NCI-H748 (cell line): Measurements from ENCODE around the gene HEBP1.
A peak's percentile ranks its signal among the peaks of the same experiment; 100 is the strongest.

Source experiments
- DNase-seq: peaks from one replicate; lab custom pipeline; 2025; ENCODE audit not compliant: unreplicated experiment; lab: John Stamatoyannopoulos, UW

The HEBP1 gene

GRCh38 chr12:13024531-13024916 lies 24.5 kb upstream of the HEBP1 start:
- no peak for DNase-seq

DNA sequence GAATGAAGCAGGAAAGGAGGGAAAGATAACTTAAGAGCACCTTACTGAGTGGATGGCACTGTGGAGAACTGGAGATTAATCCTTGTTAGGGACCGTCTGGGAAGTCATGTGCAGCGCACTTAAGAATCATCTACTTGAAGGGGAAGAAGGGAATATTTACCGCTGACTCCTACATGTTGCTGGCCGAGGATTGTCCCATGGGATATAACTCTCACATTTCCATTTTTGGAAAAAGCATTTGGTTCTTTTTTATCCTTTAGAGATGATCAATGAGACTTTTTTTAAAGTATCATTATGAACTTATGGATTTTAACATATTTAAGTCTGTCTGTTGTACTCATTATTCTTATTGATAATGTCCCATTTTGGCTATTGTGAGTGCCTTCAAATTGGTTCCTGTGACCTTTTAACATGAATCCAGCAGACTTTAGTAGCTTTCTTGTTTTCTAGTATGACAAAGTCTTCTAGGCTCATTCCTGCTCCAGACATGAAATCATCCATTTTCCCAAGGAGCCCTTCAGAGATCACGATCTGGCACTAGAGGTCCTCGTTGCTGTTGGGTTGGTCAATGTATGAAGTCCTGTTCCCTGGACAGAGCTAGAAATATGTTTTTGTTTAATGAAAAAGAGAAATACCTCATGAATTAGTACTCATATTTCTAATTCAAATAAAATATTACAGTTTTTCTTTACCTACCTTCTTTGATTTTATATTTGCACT lies 23.9 kb upstream of the HEBP1 start:
- DNase-seq, result peak; percentile 6

DNA sequence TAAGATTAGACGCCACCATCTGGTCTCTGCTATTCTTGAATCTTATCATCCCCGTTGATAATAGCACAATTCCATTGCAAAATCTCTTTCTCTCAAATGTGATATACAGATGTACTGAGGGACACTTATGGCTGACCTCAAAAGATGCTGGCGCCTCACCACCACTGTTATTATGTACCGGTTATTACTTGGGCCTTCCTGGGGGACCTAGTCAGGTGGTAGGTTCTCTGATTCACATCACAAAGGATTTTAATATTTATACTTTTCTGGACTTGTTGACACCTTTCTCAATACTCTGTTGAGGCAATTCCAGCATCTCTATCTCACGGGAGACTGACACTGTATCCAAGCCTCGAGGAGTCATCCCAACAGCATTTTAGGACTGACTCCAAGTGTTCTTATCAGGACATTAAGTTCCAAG lies 22.8 kb upstream of the HEBP1 start:
- no peak for DNase-seq

DNA sequence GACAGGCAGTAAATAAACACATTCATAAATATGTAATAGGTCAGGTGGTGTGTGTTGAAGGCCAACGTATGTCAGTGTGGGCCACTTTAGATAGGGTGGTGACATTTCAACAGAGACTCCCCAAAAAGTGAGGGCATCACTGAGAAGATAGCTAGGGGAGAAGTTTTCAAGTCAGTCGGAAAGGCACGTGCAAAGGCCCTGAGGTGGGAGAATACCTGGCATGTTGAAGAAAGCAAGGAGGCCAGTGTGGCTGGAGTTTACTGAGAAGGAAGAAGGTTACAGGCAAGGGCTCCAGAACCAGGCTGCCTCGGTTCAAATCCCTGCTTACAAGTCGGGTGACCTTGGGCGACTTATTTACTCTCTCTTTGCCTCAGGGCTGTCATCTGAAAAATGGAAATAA lies 11.0 kb upstream of the HEBP1 start:
- DNase-seq, result no peak

DNA sequence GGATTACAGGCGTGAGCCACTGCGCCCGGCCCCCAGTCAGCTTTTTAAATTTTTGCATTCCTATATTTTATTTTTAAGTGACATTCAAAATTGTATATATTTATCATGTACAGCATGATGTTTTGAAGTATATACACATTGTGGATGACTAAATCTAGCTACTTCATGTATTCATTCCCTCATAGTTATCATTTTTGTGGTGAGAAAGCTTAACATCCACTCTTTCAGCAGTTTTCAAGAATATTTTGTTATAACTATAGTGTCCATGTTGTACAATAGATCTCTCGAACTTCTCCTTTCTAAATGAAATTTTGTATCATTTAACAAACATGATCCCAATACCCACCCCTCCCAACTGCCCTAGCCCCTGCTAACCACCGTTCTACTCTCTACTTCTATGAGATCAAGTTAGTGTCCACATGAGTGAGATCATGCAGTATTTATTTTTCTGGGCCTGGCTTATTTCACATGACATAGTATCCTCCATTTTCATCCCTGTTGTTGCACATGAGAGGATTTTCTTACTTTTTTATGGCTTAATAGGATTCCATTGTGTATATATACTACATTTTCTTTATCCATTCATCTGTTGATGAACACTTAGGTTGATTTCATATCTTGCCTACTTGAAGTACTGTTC lies 8.8 kb upstream of the HEBP1 start:
- DNase-seq, result no peak

DNA sequence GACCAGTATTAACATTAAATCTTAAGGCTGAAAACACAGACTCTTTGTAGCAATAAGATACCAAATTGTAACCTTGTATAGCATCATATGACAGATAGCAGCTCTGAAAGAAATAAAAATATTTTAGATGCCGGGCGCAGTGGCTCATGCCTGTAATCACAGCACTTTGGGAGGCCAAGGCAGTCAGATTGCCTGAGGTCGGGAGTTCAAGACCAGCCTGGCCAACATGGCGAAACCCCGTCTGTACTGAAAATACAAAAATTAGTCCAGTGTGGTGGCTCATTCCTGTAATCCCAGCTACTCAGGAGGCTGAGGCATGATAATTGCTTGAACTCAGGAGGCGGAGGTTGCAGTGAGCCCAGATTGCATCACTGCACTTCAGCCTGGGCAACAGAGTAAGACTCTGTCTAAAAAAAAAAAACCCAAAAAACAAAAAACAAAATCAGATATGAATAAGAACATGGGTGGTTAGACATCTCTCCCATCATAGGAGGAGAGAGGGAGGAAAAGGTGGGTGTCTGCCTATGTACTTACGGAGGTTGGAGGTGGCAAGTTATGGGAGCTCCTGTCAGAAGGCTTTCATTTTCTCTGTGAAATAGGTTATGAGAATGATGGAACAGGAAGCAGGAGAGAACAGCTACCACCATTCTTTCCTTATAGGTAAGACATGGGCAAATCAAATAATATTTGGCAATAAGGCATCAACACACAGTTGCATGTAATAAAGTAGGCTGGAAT lies 7.6 kb upstream of the HEBP1 start:
- DNase-seq, result no peak

- peak; percentile 37 for DNase-seq
Observed at GRCh38 chr12:13005649-13006048, 5.6 kb upstream of the HEBP1 start.

- no peak for DNase-seq
Observed at GRCh38 chr12:13004986-13005385, 4.9 kb upstream of the HEBP1 start.

DNA sequence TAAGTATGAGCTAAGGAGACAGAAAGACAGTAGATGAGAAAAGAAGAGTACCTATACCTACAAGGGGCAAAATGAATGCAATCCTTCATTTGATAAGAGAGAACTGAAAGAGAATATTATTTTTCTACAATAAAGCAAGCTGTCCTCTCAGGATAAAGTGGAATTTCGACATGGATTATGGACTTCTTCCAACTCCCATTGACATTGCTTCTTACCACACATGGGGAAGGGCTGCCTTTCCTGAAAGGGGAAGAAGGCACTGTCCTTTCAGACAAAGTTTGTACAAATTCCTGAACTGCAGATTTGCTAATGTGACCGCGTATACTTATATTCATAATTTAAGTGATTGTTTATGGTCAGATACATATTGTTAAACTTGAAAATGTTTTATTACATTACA lies 4.3 kb upstream of the HEBP1 start:
- DNase-seq, result no peak

DNA sequence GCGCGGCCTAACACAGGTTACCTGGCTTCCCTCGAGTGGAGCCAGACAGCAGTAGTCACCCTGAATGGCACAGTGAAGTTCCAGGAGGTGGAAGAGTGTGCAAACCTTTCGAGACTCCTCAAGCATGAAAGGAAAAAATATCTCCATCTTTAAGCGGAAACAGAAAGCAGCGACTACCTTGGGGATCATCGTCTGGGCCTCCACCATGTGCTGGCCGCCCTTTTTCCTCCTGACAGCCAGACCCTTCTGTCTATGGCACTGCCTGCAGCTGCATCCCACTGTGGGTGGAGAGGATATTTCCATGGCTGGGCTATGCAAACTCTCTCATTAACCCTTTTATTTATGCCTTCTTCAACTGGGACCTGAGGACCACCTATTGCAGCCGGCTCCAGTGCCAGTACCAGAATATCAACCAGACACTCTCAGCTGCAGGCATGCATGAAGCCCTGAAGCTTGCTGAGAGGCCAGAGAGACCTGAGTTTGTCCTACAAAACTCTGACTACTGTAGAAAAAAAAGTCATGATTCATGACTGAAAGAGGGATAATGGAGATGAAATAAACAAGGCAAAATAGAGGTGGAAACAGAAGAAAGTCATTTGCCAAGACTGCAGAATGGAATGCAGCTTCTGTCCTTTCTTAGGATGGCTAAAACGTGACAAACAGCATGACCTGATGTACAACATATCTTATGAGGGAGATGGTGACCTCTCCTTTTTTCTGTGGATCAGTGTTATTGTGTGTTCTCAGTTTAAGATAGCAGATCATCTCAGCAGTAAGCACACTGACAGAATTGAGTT lies 2.4 kb upstream of the HEBP1 start:
- DNase-seq, result no peak

- DNase-seq, result no peak
Observed at GRCh38 chr12:13001775-13002040, 1.6 kb upstream of the HEBP1 start.

GRCh38 chr12:13000925-13001774 lies 1.1 kb upstream of the HEBP1 start:
- DNase-seq, result peak; percentile 51

GRCh38 chr12:13000616-13000924 lies 505 bp upstream of the HEBP1 start:
- DNase-seq, result peak; percentile 71

DNA sequence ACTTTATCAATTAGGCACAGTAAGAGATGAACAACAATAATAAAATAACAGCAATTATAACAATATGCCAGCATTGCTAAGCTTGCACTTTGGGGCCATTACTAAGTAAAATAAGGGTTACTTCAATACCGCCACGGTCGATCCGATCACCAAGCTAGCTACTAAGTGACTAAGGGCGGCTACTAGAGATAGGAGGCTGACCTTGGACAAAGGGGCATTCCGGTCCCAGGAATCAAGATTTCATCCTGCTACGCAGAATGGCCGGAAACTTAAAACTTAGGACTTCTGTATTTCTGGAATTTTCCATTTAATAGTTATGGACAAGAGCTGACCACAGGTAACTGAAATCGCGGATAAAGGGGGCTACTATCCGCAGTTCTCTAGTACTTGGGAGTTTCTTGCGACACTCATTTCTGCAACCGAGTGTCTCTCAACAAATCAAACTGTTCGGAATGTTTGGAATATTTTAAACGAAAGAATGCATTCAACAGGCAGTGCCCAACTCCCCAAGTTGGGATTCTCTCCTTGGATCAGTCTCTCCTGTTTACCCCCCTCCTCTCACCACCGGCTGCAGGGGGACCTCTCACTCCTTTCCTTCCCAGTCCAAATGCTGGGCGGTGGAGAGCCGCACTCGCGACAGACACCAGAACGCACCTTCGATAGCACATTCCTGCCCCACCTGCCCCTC lies 650 bp downstream of the HEBP1 start:
- DNase-seq, result no peak

GRCh38 chr12:12998248-12998647 lies 1.8 kb downstream of the HEBP1 start:
- DNase-seq, result no peak

DNA sequence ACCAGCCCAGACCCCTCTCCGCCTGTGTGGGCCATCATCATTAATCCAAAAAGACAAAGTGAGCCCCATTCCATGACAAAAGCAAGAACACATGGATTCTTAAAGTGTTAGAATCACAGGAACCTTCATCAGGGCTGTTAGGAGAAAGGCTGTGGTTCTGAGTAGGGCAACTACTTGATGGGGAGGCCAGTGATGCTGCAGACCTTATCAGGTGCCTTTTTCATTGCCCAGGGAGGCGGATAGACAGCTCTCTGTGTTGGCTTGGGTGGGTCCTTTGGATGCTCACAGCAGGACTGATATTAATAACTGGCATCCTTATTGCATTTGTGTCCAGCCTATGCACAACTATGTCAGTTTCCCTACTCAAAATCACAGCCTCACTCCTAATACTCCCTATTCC lies 2.3 kb downstream of the HEBP1 start:
- DNase-seq, result no peak

- no peak for DNase-seq
Observed at GRCh38 chr12:12997156-12997555, 2.9 kb downstream of the HEBP1 start.

GRCh38 chr12:12996209-12996608 lies 3.9 kb downstream of the HEBP1 start:
- no peak for DNase-seq

DNA sequence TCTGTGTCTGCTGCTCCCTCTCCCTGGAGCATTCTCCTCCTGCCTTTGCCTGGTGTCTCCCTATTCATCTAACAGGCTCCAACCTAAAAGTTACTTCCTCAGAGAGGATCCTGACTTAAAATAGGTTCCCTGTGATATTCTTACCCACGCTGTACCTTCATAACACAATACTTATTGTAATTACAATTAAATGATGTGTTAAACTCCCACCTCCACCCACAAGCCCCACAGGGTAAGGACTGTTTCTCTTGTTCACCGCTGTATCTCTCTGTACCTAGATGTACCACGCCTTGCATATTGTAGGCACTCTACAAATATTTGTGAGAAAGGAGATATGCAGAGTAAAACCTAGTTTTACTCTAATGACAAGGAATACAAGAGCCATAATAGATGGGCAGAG lies 5.0 kb downstream of the HEBP1 start:
- no peak for DNase-seq

GRCh38 chr12:12993367-12993766 lies 6.7 kb downstream of the HEBP1 start:
- no peak for DNase-seq
